ENCODE results near the gene TP53RK. TPM values are rescaled to one million over a fixed set of nuclear protein-coding genes. Genes with fewer than 3 reads are reported as not detected.

Gene TP53RK
- total RNA-seq, 4 donors from 2014 or later: 15.0 to 27.0 (median 25.8) TPM

DNA sequence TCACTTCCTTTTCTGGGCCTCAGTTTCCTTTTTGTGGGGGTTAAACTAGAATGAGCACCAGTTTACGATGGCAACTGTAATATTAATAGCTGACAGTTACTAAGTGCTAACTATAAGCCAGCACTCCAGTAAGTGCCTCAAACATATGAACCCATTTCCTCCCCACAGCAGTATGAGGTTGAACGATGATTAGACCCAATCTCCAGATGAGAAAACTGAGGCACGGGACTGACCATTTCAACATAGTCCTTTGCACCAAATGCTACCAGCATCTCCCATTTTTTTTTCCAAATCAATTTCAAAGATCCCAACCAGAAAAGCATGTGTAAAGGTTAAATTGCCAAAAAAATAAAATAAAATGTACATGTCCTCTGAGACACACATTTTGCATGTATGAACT lies 45.1 kb downstream of the TP53RK start:
- Histone ChIP-seq H3K27me3 (no peaks in the 10 kb centered on the region), H3K4me1 (no peaks in the 10 kb centered on the region), H3K36me3 (no peaks in the 10 kb centered on the region), H3K9me3 (no peaks in the 10 kb centered on the region), H3K27ac (no peak overlapping the region), H3K4me3 (no peak overlapping the region)
- WGBS: 97% methylated on average over 3 of the region's 3 CpGs
- TF ChIP-seq EP300 (IDR thresholded peaks at IDR 0.05) (no peak), POLR2A (IDR thresholded peaks at IDR 0.05) (no peak), POLR2AphosphoS5 (IDR thresholded peaks at IDR 0.05) (no peak)
- TF ChIP-seq, protein P1, sequence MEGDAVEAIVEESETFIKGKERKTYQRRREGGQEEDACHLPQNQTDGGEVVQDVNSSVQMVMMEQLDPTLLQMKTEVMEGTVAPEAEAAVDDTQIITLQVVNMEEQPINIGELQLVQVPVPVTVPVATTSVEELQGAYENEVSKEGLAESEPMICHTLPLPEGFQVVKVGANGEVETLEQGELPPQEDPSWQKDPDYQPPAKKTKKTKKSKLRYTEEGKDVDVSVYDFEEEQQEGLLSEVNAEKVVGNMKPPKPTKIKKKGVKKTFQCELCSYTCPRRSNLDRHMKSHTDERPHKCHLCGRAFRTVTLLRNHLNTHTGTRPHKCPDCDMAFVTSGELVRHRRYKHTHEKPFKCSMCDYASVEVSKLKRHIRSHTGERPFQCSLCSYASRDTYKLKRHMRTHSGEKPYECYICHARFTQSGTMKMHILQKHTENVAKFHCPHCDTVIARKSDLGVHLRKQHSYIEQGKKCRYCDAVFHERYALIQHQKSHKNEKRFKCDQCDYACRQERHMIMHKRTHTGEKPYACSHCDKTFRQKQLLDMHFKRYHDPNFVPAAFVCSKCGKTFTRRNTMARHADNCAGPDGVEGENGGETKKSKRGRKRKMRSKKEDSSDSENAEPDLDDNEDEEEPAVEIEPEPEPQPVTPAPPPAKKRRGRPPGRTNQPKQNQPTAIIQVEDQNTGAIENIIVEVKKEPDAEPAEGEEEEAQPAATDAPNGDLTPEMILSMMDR (IDR thresholded peaks at IDR 0.05): no peak
- DNase-seq (ENCODE audit: low spot score in 2 of 2): no peak

DNA sequence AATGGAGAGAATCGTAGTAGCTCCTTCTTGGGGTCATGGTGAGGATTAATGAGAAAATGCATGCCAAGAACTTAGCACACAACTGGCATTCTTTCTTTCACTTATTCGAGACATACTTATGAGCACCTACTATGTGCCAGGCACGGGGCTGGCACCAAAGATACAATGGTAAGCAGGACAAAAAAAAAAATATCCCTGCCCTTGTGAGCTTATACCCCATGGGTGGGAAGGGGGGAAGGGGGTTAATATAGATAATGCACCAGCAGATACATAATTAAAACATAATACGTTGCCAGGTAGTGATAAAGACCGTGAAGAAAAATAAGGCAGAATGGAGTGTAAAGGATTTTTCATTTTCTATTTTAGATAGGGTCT lies 46.3 kb downstream of the TP53RK start:
- Histone ChIP-seq H3K27ac (no peak overlapping the region), H3K4me1 (no peaks in the 10 kb centered on the region), H3K9me3 (no peaks in the 10 kb centered on the region), H3K36me3 (no peaks in the 10 kb centered on the region), H3K27me3 (no peaks in the 10 kb centered on the region), H3K4me3 (no peak overlapping the region)
- 81% methylated on average over 5 of the region's 5 CpGs for WGBS
- TF ChIP-seq EP300 (IDR thresholded peaks at IDR 0.05) (no peak), POLR2AphosphoS5 (IDR thresholded peaks at IDR 0.05) (no peak)
- no peak for DNase-seq (ENCODE audit: low spot score in 2 of 2)

DNA sequence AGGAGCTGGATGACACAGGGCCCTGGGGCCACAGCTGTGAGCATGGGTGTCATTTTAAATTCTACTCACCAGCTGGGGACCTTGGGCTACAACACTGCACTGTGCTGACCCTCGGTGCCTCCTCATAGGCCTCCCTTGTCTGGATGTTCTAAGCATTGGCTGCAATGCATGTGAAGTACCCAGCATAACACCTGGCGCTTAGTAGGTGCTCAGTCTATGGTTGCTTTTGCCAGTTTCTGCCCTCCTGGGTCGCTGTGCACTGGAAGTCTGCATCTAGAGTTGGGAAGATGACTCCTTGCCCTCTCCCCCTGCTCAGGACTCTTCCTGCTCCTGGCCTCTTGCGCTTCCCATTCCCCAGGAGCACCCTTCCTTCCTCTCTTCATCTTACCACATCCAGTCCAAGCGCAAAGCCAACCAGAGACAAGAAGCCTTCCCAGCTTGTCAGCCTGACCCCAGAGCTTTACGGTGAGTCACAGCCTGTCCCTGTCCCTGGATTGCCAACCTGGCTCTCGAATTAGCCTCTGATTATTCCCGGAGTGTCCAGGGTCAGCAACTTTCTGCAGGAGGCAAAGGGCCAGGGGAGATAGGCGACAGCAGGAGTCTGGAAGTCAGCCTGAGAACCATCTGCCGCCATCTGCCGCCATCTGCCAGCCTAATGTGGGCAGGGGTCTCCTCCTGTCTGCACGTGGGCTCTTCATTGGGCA lies 46.8 kb downstream of the TP53RK start:
- no peaks in the 10 kb centered on the region for H3K27me3 ChIP-seq
- 90% methylated on average over 9 of the region's 12 CpGs for WGBS
- no peak for DNase-seq (ENCODE audit: low spot score in 2 of 2)
- H3K9me3 ChIP-seq: no peaks in the 10 kb centered on the region
- H3K4me1 ChIP-seq: no peaks in the 10 kb centered on the region
- TF ChIP-seq EP300 (IDR thresholded peaks at IDR 0.05) (no peak), POLR2A (IDR thresholded peaks at IDR 0.05) (no peak), POLR2AphosphoS5 (IDR thresholded peaks at IDR 0.05) (no peak)
- TF ChIP-seq, protein P1 (IDR thresholded peaks at IDR 0.05): no peak
- no peaks in the 10 kb centered on the region for H3K36me3 ChIP-seq
- no peak overlapping the region for H3K27ac ChIP-seq
- H3K4me3 ChIP-seq: no peak overlapping the region

DNA sequence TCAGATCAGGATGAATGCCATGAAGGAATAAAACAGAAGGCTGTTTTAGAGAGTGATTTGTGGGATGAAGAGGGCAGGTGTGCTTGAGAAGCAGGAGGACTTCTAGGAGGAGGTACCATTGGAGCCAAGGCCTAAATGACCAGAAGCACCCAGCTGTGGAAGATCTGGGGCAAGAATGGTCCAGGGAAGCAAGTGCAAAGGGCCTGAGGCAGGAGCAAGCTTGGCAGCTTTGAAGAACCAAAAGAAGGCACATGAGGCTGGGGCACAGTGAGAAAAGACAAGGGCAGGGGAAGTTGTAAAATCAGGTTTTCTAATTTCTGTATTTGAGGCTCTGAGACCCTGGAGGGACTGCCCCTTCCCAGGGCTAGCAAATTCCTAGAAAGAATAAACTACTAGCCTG lies 47.8 kb downstream of the TP53RK start:
- H3K9me3 ChIP-seq: no peaks in the 10 kb centered on the region
- no peak overlapping the region for H3K27ac ChIP-seq
- no peaks in the 10 kb centered on the region for H3K4me1 ChIP-seq
- DNase-seq (ENCODE audit: low spot score in 2 of 2): no peak
- no peaks in the 10 kb centered on the region for H3K36me3 ChIP-seq
- H3K27me3 ChIP-seq: no peaks in the 10 kb centered on the region
- no peak for TF ChIP-seq EP300 (IDR thresholded peaks at IDR 0.05)
- no peak overlapping the region for H3K4me3 ChIP-seq

DNA sequence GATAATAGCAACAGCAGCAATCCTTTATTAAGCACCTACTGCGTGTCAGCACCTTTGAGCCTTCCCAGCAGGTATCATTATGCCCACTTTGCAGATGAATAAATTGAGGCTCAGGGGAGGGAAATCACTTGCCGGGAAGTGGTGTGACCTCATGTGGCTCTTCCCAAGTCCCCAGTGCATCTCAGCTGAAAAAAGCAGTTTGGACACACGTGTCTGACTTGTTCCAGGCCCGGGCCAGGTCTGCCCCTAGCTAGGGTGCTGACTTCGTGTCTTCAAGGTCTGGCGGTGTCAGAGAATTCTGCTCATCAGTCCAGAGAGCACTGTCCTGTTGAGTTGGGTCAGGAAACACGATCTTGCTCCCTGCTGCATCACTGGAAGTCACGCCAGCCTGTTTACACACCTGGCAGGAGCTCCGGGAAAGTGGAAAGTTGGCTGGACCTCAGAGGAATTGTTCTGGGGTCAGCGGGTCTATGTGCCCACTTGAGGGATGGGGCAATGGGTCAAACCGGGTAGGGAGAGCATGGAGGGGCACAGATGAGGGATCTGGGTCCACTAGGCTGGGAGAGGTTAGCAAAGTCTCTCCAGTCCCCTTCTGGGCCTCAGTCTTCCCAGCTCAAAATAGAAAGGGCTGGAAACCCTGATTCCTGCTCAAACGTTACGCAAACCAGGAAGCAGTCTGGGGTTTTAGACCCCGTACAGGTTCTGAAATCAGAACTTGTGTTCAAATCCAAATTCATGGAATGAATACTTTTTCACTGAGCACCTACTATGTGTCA lies 48.5 kb downstream of the TP53RK start:
- no peak for DNase-seq (ENCODE audit: low spot score in 2 of 2)
- Histone ChIP-seq H3K27ac (no peak overlapping the region), H3K27me3 (no peaks in the 10 kb centered on the region), H3K36me3 (no peaks in the 10 kb centered on the region), H3K9me3 (no peaks in the 10 kb centered on the region), H3K4me3 (no peak overlapping the region), H3K4me1 (no peaks in the 10 kb centered on the region)
- no peak for TF ChIP-seq POLR2AphosphoS5 (IDR thresholded peaks at IDR 0.05)
- TF ChIP-seq, protein P1 (IDR thresholded peaks at IDR 0.05): no peak
- no peak for TF ChIP-seq EP300 (IDR thresholded peaks at IDR 0.05)
- no peak for TF ChIP-seq POLR2A (IDR thresholded peaks at IDR 0.05)
- 78% methylated on average over 14 of the region's 14 CpGs for WGBS

DNA sequence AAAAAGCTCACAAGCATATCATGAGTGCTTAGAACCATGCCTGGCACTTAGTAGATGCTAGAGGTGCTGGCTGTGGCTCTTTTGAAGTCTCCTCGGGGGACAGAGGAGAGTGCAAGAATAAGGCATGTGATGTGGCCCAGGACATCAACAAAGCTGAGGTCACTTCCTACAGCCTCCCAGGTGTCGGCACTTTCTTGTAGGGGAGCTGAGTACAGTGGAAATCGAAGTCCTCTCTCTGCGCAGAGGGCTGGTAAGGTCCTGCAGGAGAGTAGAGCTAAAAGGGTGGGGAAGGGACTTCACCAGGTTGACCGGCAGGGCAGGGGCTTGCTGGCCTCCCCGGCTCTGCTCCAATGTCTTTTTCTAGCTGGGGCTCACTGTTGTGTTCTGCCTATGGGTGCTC lies 49.2 kb downstream of the TP53RK start:
- Histone ChIP-seq H3K4me3 (no peak overlapping the region), H3K36me3 (no peaks in the 10 kb centered on the region), H3K4me1 (no peaks in the 10 kb centered on the region), H3K27ac (no peak overlapping the region), H3K9me3 (no peaks in the 10 kb centered on the region), H3K27me3 (no peaks in the 10 kb centered on the region)
- DNase-seq (ENCODE audit: low spot score in 2 of 2): no peak
- TF ChIP-seq, protein P1 (IDR thresholded peaks at IDR 0.05): no peak
- TF ChIP-seq POLR2AphosphoS5 (IDR thresholded peaks at IDR 0.05): no peak
- TF ChIP-seq EP300 (IDR thresholded peaks at IDR 0.05): no peak
- no peak for TF ChIP-seq POLR2A (IDR thresholded peaks at IDR 0.05)
- 73% methylated on average over 5 of the region's 6 CpGs for WGBS

All from suprapubic skin (tissue), 4 donors.